Right kidney (tissue), 1 donor: ENCODE results near the gene INTS1.

ENCODE experiments used
- DNase-seq: peaks from one replicate; pipeline ENCODE4 v3.0.0-alpha.2; 2016

The INTS1 gene

GRCh38 chr7:1543826-1544177 is 39.6 kb upstream of the INTS1 start:
- no peak for DNase-seq

- DNase-seq, result no peak
Observed at GRCh38 chr7:1542841-1543747, 38.9 kb upstream of the INTS1 start.

- no peak for DNase-seq
Observed at GRCh38 chr7:1542329-1542728, 38.1 kb upstream of the INTS1 start.

- no peak for DNase-seq
Observed at GRCh38 chr7:1541431-1542162, 37.4 kb upstream of the INTS1 start.

GRCh38 chr7:1540776-1541271 is 36.6 kb upstream of the INTS1 start:
- DNase-seq, result no peak

- no peak for DNase-seq
Observed at GRCh38 chr7:1539882-1540775, 35.9 kb upstream of the INTS1 start.

- peak; percentile 9 for DNase-seq
Observed at GRCh38 chr7:1539181-1539881, 35.1 kb upstream of the INTS1 start.

- DNase-seq, result no peak
Observed at GRCh38 chr7:1538544-1539180, 34.5 kb upstream of the INTS1 start.

- peak; percentile 78 for DNase-seq
Observed at GRCh38 chr7:1537535-1538412, 33.6 kb upstream of the INTS1 start.

- peak; percentile 81 for DNase-seq
Observed at GRCh38 chr7:1536743-1537534, 32.8 kb upstream of the INTS1 start.

- DNase-seq, result peak; percentile 74
Observed at GRCh38 chr7:1536455-1536742, 32.2 kb upstream of the INTS1 start.

GRCh38 chr7:1535701-1536454 is 31.7 kb upstream of the INTS1 start:
- DNase-seq, result peak; percentile 35

- no peak for DNase-seq
Observed at GRCh38 chr7:1535100-1535458, 30.9 kb upstream of the INTS1 start.

- DNase-seq, result no peak
Observed at GRCh38 chr7:1534330-1535099, 30.3 kb upstream of the INTS1 start.

GRCh38 chr7:1533547-1534329 is 29.5 kb upstream of the INTS1 start:
- DNase-seq, result no peak

- DNase-seq, result no peak
Observed at GRCh38 chr7:1533255-1533546, 29.0 kb upstream of the INTS1 start.

GRCh38 chr7:1532456-1533254 is 28.5 kb upstream of the INTS1 start:
- peak; percentile 60 for DNase-seq
